ENCODE data around the gene CENPX.
"Not testable (repeated sequence)": the region's sequence is repeated elsewhere in the genome, so short reads cannot be mapped to it uniquely, and the experiment has no call there.

The CENPX gene

DNA sequence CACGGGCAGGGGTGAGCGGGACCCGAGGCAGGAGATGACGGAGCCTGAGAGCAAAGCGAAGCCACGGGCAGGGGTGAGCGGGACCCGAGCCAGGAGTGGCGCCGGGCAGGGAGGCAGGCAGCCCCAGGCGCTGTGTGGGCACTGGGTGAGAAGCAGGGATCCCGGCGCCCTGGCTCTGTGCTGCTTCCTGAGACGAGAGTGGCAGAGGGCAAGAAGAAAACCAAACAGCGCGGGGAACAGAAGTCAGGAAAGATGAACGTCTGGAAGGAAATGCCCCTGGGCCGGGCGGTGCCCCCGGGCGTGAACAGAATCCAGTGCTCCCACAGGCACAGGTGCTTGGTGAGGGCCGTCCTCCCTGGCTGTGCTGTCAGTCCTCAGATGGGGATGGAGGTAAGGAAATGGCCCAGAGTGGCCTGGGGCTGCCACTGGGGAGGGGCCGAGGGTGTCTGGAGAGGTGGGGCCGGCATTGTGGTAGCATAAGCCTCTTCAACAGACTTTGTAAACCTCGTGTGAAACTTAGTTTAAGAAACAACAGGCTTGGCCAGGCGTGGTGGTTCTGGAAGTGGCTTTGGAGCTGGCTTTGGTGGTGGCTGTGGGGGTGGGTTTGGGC lies 35.4 kb downstream of the CENPX start:
- no peak overlapping the region for H3K4me3 ChIP-seq (ENCODE audit: low read depth, low read length)
- no peak for DNase-seq (ENCODE audit: low read depth, low spot score)
- in situ Hi-C loops (cut with HindIII; ENCODE audit: low sequenced_read_pairs): no loop called here
- TF ChIP-seq, protein P1, sequence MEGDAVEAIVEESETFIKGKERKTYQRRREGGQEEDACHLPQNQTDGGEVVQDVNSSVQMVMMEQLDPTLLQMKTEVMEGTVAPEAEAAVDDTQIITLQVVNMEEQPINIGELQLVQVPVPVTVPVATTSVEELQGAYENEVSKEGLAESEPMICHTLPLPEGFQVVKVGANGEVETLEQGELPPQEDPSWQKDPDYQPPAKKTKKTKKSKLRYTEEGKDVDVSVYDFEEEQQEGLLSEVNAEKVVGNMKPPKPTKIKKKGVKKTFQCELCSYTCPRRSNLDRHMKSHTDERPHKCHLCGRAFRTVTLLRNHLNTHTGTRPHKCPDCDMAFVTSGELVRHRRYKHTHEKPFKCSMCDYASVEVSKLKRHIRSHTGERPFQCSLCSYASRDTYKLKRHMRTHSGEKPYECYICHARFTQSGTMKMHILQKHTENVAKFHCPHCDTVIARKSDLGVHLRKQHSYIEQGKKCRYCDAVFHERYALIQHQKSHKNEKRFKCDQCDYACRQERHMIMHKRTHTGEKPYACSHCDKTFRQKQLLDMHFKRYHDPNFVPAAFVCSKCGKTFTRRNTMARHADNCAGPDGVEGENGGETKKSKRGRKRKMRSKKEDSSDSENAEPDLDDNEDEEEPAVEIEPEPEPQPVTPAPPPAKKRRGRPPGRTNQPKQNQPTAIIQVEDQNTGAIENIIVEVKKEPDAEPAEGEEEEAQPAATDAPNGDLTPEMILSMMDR (IDR thresholded peaks at IDR 0.05; ENCODE audit: low read depth, low read length): no peak

DNA sequence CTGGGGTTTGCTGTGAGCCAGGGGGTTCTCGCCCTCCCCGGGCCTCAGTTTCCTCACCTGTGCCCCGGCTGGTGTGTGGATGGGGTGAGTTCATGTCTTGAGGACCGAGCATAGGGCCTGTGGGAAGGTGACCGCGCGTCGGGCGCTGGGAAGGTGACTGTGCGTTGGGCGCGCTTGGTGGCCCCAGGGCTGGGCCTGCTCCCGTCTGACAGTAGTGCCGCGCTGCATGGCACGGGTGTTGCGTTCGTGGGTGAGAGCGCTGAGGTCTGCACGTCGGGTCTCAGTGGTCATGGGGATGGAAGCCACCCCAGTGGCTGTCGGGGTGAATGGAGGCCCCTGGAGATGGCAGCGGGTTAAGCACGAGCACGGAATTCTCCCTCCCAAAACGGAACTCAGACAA lies 36.1 kb downstream of the CENPX start:
- in situ Hi-C loops (cut with HindIII; ENCODE audit: low sequenced_read_pairs): no loop called here

DNA sequence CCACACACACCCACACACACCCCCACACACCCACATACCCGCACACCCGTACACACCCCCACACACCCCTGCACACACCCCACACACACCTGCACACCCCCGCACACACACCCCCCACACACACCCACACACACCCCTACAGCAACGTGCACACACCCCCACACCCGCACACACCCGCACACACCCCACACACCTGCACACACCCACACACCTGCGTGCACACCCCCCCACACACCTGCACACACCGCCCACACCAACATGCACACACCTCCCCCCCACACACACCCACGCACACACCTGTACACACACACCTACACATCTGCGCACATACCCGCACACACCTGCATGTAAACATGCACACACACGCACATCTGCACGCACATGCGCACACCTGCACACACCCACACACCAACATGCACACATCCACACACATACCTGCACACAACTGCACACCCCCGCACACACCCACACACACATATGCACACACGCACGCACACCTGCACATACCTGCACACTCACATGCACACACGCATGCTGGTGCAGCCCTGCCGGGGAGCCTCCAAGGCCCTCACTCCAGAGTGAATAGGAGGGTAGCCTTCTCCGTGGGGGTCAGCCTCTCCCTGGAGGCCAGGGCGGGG lies 37.8 kb downstream of the CENPX start:
- DNase-seq (ENCODE audit: low read depth, low spot score): no peak
- no peak overlapping the region for H3K4me3 ChIP-seq (ENCODE audit: low read depth, low read length)
- in situ Hi-C loops (cut with HindIII; ENCODE audit: low sequenced_read_pairs): no loop called here
- TF ChIP-seq, protein P1 (IDR thresholded peaks at IDR 0.05; ENCODE audit: low read depth, low read length): no peak

More for the DNA sequence above, 36.1 kb downstream of the CENPX start:
- no peak for DNase-seq (ENCODE audit: low read depth, low spot score)
- TF ChIP-seq, protein P1 (IDR thresholded peaks at IDR 0.05; ENCODE audit: low read depth, low read length): no peak
- H3K4me3 ChIP-seq (ENCODE audit: low read depth, low read length): no peak overlapping the region

DNA sequence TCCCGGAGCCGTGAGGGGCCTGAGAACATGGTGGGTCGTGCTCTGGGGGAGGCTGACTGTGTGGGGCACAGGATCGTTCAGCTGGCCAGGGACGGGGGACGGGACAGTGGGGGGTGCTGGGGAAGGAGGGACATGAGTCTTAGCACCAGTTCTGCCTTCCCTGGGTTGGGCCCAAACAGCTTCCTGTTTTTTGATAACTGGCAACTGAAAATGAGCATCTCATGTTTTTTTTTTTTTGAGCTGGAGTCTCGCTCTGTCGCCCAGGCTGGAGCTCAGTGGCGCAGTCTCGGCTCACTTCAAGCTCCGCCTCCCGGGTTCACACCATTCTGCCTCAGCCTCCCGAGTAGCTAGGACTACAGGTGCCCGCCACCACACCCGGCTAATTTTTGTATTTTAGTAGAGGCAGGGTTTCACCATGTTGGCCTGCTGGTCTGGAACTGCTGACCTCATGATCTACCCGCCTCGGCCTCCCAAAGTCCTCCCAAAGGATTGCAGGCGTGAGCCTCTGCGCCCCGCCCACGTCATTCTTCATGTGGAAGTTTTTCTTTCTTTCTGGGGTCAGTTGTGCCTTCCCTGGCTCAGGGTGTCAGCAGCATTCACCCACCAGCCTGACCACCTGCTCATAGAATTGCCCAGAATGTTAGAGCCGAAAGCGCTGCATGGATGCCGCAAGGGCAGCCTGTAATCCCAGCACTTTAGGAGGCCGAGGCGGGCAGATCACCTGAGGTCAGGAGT lies 38.9 kb downstream of the CENPX start:
- in situ Hi-C loops (cut with HindIII; ENCODE audit: low sequenced_read_pairs): no loop called here
- DNase-seq (ENCODE audit: low read depth, low spot score): no peak
- no peak overlapping the region for H3K4me3 ChIP-seq (ENCODE audit: low read depth, low read length)
- TF ChIP-seq, protein P1 (IDR thresholded peaks at IDR 0.05; ENCODE audit: low read depth, low read length): no peak

DNA sequence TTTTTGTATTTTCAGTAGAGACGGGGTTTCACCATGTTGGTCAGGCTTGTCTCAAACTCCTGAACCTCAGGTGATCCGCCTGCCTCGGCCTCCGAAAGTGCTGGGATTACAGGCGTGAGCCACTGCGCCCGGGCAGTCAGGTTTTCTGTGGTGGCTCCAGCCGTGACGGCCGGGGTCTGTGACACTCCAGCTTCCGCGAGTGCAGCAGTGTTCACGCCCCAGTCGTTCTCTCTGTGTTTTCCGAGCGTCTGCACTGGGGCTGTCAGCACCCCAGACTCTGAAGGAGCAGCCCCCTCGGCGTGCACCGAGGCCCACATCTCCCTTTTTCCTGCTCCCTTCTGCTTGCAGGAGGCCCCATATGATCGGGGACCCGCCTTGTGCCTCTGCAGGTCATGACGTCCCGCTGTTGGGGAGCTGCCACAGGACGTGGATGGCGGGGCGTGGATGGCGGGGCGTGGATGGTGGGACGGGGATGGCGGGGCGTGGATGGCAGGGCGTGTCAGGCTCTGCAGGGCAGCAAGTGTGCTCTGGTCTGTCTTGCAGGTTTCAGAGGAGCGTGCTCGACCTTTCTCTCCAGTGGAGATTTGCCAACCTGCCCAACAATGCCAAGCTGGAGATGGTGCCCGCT lies 39.6 kb downstream of the CENPX start:
- DNase-seq (ENCODE audit: low read depth, low spot score): no peak
- TF ChIP-seq, protein P1 (IDR thresholded peaks at IDR 0.05; ENCODE audit: low read depth, low read length): no peak
- in situ Hi-C loops (cut with HindIII; ENCODE audit: low sequenced_read_pairs): no loop called here

DNA sequence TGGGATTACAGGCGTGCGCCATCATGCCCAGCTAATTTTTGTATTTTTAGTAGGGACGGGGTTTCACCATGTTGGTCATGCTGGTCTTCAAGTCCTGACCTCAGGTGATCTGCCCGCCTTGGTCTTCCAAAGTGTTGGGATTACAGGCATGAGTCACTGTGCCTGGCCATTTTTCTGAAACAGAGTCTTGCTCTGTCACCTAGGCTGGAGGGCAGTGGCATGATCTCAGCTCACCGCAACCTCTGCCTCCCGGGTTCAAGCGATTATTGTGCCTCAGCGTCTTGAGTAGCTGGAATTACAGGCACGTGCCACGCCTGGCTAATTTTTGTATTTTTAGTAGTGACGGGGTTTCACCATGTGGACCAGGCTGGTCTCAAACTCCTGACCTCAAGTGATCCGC lies 41.2 kb downstream of the CENPX start:
- DNase-seq (ENCODE audit: low read depth, low spot score); in situ Hi-C loops (cut with HindIII; ENCODE audit: low sequenced_read_pairs); H3K4me3 ChIP-seq (ENCODE audit: low read depth, low read length): not testable (repeated sequence)

More for the DNA sequence above, 39.6 kb downstream of the CENPX start:
- no peak overlapping the region for H3K4me3 ChIP-seq (ENCODE audit: low read depth, low read length)
